Measurements from ENCODE around the gene HOXB1.

DNA sequence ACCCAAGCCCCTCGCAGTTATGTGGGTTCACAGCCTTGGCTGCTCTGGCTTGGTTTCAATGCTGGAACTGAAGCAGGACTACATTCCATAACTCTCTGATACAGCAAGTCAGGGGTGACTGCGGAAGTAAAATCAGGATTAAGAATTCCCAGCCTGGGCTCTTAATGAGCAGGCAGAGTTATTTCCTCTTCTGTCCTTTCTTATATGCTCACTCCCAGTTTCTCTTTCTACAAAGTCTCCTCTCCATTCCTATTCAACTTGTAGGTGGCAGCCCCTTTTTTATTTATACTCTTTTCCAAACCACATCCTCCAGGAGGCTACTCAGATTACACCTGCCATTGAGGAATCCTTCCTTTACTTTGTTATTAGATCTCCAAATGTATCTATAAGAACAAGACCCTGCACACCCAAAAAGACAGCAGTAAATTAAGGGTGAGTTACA, 40.3 kb downstream of the HOXB1 start:
- TF ChIP-seq POLR2AphosphoS5 (IDR thresholded peaks at IDR 0.05), result no peak
- TF ChIP-seq, protein P1, sequence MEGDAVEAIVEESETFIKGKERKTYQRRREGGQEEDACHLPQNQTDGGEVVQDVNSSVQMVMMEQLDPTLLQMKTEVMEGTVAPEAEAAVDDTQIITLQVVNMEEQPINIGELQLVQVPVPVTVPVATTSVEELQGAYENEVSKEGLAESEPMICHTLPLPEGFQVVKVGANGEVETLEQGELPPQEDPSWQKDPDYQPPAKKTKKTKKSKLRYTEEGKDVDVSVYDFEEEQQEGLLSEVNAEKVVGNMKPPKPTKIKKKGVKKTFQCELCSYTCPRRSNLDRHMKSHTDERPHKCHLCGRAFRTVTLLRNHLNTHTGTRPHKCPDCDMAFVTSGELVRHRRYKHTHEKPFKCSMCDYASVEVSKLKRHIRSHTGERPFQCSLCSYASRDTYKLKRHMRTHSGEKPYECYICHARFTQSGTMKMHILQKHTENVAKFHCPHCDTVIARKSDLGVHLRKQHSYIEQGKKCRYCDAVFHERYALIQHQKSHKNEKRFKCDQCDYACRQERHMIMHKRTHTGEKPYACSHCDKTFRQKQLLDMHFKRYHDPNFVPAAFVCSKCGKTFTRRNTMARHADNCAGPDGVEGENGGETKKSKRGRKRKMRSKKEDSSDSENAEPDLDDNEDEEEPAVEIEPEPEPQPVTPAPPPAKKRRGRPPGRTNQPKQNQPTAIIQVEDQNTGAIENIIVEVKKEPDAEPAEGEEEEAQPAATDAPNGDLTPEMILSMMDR (IDR thresholded peaks at IDR 0.05), result no peak
- TF ChIP-seq EP300 (IDR thresholded peaks at IDR 0.05), result no peak

All from upper lobe of left lung (tissue), 4 donors.